Esophagus squamous epithelium (tissue), 4 donors: ENCODE data around the gene NDST1.

Experiments used
- POLR2A ChIP-seq, 4 donors: fragments of 450-650 bp; IDR thresholded peaks; one replicate each; pipeline ENCODE4 v1.6.1; 2017; ENCODE audit warnings: antibody characterized with exemption in 4 of 4, mild to moderate bottlenecking in 4 of 4, moderate library complexity in 3 of 4
- TF ChIP-seq, protein P1 (sequence below), 6 experiments: fragments of 450-650 bp in 4 of 6; fragments of 200-600 bp in 2 of 6; sonication (generic) in 2 of 6; IDR thresholded peaks; one replicate each; pipeline ENCODE4 v1.5.1; 2016 to 2019; ENCODE audit warnings: antibody characterized with exemption in 6 of 6, mild to moderate bottlenecking in 4 of 6, moderate library complexity in 4 of 6

- TF ChIP-seq POLR2A (IDR thresholded peaks at IDR 0.05): peak in 1 of 4 donors; percentile 19
- TF ChIP-seq, protein P1, sequence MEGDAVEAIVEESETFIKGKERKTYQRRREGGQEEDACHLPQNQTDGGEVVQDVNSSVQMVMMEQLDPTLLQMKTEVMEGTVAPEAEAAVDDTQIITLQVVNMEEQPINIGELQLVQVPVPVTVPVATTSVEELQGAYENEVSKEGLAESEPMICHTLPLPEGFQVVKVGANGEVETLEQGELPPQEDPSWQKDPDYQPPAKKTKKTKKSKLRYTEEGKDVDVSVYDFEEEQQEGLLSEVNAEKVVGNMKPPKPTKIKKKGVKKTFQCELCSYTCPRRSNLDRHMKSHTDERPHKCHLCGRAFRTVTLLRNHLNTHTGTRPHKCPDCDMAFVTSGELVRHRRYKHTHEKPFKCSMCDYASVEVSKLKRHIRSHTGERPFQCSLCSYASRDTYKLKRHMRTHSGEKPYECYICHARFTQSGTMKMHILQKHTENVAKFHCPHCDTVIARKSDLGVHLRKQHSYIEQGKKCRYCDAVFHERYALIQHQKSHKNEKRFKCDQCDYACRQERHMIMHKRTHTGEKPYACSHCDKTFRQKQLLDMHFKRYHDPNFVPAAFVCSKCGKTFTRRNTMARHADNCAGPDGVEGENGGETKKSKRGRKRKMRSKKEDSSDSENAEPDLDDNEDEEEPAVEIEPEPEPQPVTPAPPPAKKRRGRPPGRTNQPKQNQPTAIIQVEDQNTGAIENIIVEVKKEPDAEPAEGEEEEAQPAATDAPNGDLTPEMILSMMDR (IDR thresholded peaks at IDR 0.05): no peak
These were observed 19.2 kb upstream of the NDST1 start for GRCh38 chr5:150488519-150489359.
